Measurements from ENCODE around the gene FUT1. TPM values are rescaled to one million over a fixed set of nuclear protein-coding genes. Genes with fewer than 3 reads are reported as not detected.

The FUT1 gene
- total and polyA plus RNA-seq, 9 of the 15 experiments (the other 6 are each of a cell fraction or from before 2014, with no cell fraction given): 2.3 to 18.5 (median 8.8) TPM

- no TSS peak for BruUV-seq (replicated peaks)
- Histone ChIP-seq H3K27ac (ENCODE audit: extremely low read depth, low read depth, low read length) (no peak overlapping the region), H3K27me3 (ENCODE audit: control insufficient read depth in 2 of 2, insufficient read depth in 2 of 2, low read length in 2 of 2) (no peaks in the 10 kb centered on the region), H2AFZ (ENCODE audit: low read depth, low read length) (no peak overlapping the region), H3K9me3 (replicated peaks; ENCODE audit: control insufficient read depth, insufficient read depth, low read depth, low read length) (no peaks in the 10 kb centered on the region), H3K36me3 (ENCODE audit: control insufficient read depth, insufficient read depth, low read length) (no peaks in the 10 kb centered on the region), H3K4me1 (replicated peaks in 1 of 2; ENCODE audit: control insufficient read depth in 2 of 2, insufficient read depth in 2 of 2, low read length in 2 of 2) (peaks cover 8 to 20% of the 10 kb centered on the region in 2 experiments; a peak in 4 of 5 replicates), H4K20me1 (replicated peaks; ENCODE audit: control insufficient read depth, insufficient read depth, low read length) (no peaks in the 10 kb centered on the region), H3K9ac (ENCODE audit: insufficient read depth in 1 of 2, low read depth in 2 of 2, low read length in 2 of 2) (0 out of 4 replicates have a peak overlapping the region, but pooled peaks of 1 of the 2 experiments have one; percentile 60), H3K4me3 (no peak overlapping the region), H3K79me2 (ENCODE audit: control insufficient read depth, insufficient read depth, low read length) (peaks cover 1% of the 10 kb centered on the region; the same call in 1 of the 3 replicates), H3K4me2 (ENCODE audit: insufficient read depth, low read length) (no peak overlapping the region; the same call in 1 of the 2 replicates), H3K9me1 (ENCODE audit: control insufficient read depth, insufficient read depth, low read length) (no peaks in the 10 kb centered on the region)
- intact Hi-C loops (cut with micrococcal nuclease): no loop called here
- ATAC-seq (no peak), FAIRE-seq (no peak), DNase-seq (ENCODE audit: extremely low read depth in 1 of 4, low spot score in 3 of 4) (no peak)
- in situ Hi-C loops (cut with MboI): no loop called here
- 24% methylated on average over 11 of the region's 11 CpGs for WGBS (ENCODE audit: insufficient coverage, low coverage, missing lambda C conversion rate)
- peak; percentile 9; the same call in 1 of the 2 replicates for TF ChIP-seq CBFA2T2 (conservative IDR thresholded peaks at IDR 0.05)
- no peak for TF ChIP-seq HMG20B (CRISPR knock-in tag; IDR thresholded peaks at IDR 0.05)
- 0 out of 2 replicates have a peak, but pooled peaks have one; percentile 6 for TF ChIP-seq PKNOX1 (IDR thresholded peaks at IDR 0.05)
- ChIA-PET POLR2A (interaction anchor here (1.1 kb wide), 1 partner anchor 30 kb away, joined by 3 read pairs; no protein-coding TSS in a partner anchor), CTCF (ENCODE audit: low intra/inter-chr PET ratio) (no interaction called here)
Observed at GRCh38 chr19:48708471-48708870, 44.0 kb downstream of the FUT1 start.

DNA sequence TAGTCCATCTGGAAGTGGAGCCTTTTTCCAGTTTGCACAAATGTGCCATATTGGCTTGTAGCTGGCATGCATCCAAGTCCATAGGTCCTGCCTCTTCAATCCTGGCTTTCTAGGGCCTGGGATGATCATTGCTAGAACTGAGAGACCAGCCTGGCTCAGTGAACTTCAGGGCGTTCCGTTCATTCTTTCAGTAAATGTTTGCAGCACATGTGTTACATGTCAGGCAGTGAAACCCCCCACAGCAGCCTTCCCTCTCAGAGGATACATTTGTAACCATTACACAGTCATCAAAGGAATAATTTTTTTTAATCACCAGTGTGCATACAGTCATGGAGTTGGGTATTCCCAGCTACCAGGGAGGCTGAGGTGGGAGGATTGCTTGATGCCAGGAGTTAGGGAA lies 47.0 kb downstream of the FUT1 start:
- Histone ChIP-seq H3K79me2 (ENCODE audit: control insufficient read depth, insufficient read depth, low read length) (no peaks in the 10 kb centered on the region), H3K4me1 (replicated peaks in 1 of 2; ENCODE audit: control insufficient read depth in 2 of 2, insufficient read depth in 2 of 2, low read length in 2 of 2) (peaks cover 0 to 19% of the 10 kb centered on the region in 2 experiments; a peak in 2 of 5 replicates), H4K20me1 (replicated peaks; ENCODE audit: control insufficient read depth, insufficient read depth, low read length) (no peaks in the 10 kb centered on the region), H2AFZ (ENCODE audit: low read depth, low read length) (no peak overlapping the region), H3K9me3 (replicated peaks; ENCODE audit: control insufficient read depth, insufficient read depth, low read depth, low read length) (no peaks in the 10 kb centered on the region), H3K27me3 (ENCODE audit: control insufficient read depth in 2 of 2, insufficient read depth in 2 of 2, low read length in 2 of 2) (no peaks in the 10 kb centered on the region), H3K9me1 (ENCODE audit: control insufficient read depth, insufficient read depth, low read length) (no peaks in the 10 kb centered on the region), H3K36me3 (ENCODE audit: control insufficient read depth, insufficient read depth, low read length) (no peaks in the 10 kb centered on the region), H3K9ac (ENCODE audit: insufficient read depth in 1 of 2, low read depth in 2 of 2, low read length in 2 of 2) (0 out of 4 replicates have a peak overlapping the region, but pooled peaks of 1 of the 2 experiments have one; percentile 52), H3K4me2 (ENCODE audit: insufficient read depth, low read length) (no peak overlapping the region), H3K4me3 (no peak overlapping the region), H3K27ac (ENCODE audit: extremely low read depth, low read depth, low read length) (no peak overlapping the region)
- DNase-seq (ENCODE audit: extremely low read depth in 1 of 4, low spot score in 3 of 4) (no peak), ATAC-seq (no peak), FAIRE-seq (peak; percentile 23)
- intact Hi-C loops (cut with micrococcal nuclease) (no loop called here), in situ Hi-C loops (cut with MboI) (no loop called here)
- ChIA-PET CTCF (ENCODE audit: low intra/inter-chr PET ratio) (no interaction called here), POLR2A (interaction anchor here (1.0 kb wide), 1 partner anchor 9 kb away, joined by 4 read pairs; no protein-coding TSS in a partner anchor)
- 54% methylated on average over 2 of the region's 2 CpGs for WGBS (ENCODE audit: insufficient coverage, low coverage, missing lambda C conversion rate)
- no TSS peak for BruUV-seq (replicated peaks)
- TF ChIP-seq EP400 (IDR thresholded peaks at IDR 0.05) (no peak), ZSCAN32 (CRISPR knock-in tag; IDR thresholded peaks at IDR 0.05) (no peak), NFIC (IDR thresholded peaks at IDR 0.05) (peak; percentile 80)

All from K562 (cell line).